Bone marrow (tissue), 2 donors: ENCODE results near the gene SYTL1.

Experiments used
- DNase-seq, 2 donors: peaks; one replicate each; lab custom pipeline; 2025; lab: John Stamatoyannopoulos, UW

The SYTL1 gene

GRCh38 chr1:27346991-27347624, 5.3 kb downstream of the SYTL1 start:
- DNase-seq = no peak

- DNase-seq = no peak
These were observed 7.3 kb downstream of the SYTL1 start for GRCh38 chr1:27348861-27349783.

GRCh38 chr1:27349784-27350662, 8.2 kb downstream of the SYTL1 start:
- DNase-seq = no peak

- no peak for DNase-seq
These were observed 9.1 kb downstream of the SYTL1 start for GRCh38 chr1:27350663-27351540.

GRCh38 chr1:27351541-27352107, 9.8 kb downstream of the SYTL1 start:
- DNase-seq = no peak

- DNase-seq = no peak
These were observed 11.3 kb downstream of the SYTL1 start for GRCh38 chr1:27353166-27353565.

GRCh38 chr1:27353629-27354028, 11.8 kb downstream of the SYTL1 start:
- DNase-seq = no peak

GRCh38 chr1:27355683-27356082, 13.9 kb downstream of the SYTL1 start:
- no peak for DNase-seq

- DNase-seq = no peak
These were observed 14.4 kb downstream of the SYTL1 start for GRCh38 chr1:27356277-27356618.

GRCh38 chr1:27356619-27357280, 14.9 kb downstream of the SYTL1 start:
- DNase-seq = no peak

- DNase-seq = peak; percentile 29 to 57
These were observed 15.6 kb downstream of the SYTL1 start for GRCh38 chr1:27357281-27358037.

GRCh38 chr1:27358038-27358927, 16.5 kb downstream of the SYTL1 start:
- DNase-seq = no peak

- DNase-seq = no peak
These were observed 17.1 kb downstream of the SYTL1 start for GRCh38 chr1:27358928-27359313.

GRCh38 chr1:27359822-27360158, 18.0 kb downstream of the SYTL1 start:
- no peak for DNase-seq

- peak in 1 of 2 donors; percentile 11 for DNase-seq
These were observed 18.6 kb downstream of the SYTL1 start for GRCh38 chr1:27360159-27361043.

GRCh38 chr1:27361044-27361402, 19.2 kb downstream of the SYTL1 start:
- DNase-seq = no peak

- no peak for DNase-seq
These were observed 19.7 kb downstream of the SYTL1 start for GRCh38 chr1:27361553-27361952.
